Activated CD4-positive, alpha-beta T cell treated with anti-CD3 and anti-CD28 coated beads for 36 hours (primary cell): ENCODE results near the gene CUL7. TPM values are rescaled to one million over a fixed set of nuclear protein-coding genes. Genes with fewer than 3 reads are reported as not detected.
A peak's percentile ranks its signal among the peaks of the same experiment; 100 is the strongest.
"Not testable (repeated sequence)": the region's sequence is repeated elsewhere in the genome, so short reads cannot be mapped to it uniquely, and the experiment has no call there.

Experiments used
- ATAC-seq: fragments of 200-7000 bp; cut with Tn5 transposase; one replicate; pipeline ENCODE4 v1.10.0; 2021; ENCODE audit warnings: mild to moderate bottlenecking, moderate library complexity
- CTCF ChIA-PET: fragments of 350-600 bp; sonication (Branson Sonifier 250); formaldehyde crosslinking; loops from one replicate; lab custom pipeline; 2021; ENCODE audit warnings: antibody characterized with exemption; lab: Charles Lee
- POLR2A ChIA-PET: fragments of 350-600 bp; sonication (Branson Sonifier 250); formaldehyde crosslinking; loops from one replicate; lab custom pipeline; 2021; ENCODE audit warnings: antibody characterized with exemption, inconsistent platforms; lab: Charles Lee
- DNase-seq: peaks from one replicate; pipeline ENCODE4 v3.0.0-alpha.2; 2020
- H3K27ac Mint-ChIP-seq: one replicate; pipeline ENCODE4 v1.8.0; 2021; ENCODE audit warnings: mixed read lengths
- H3K27me3 Mint-ChIP-seq: one replicate; pipeline ENCODE4 v1.8.0; 2021; ENCODE audit warnings: mixed read lengths
- H3K36me3 Mint-ChIP-seq: one replicate; pipeline ENCODE4 v1.8.0; 2021; ENCODE audit warnings: low read depth, mixed read lengths
- H3K4me1 Mint-ChIP-seq: one replicate; pipeline ENCODE4 v1.8.0; 2021; ENCODE audit warnings: mixed read lengths
- H3K4me3 Mint-ChIP-seq: one replicate; pipeline ENCODE4 v1.8.0; 2021; ENCODE audit warnings: mild to moderate bottlenecking, moderate library complexity, mixed read lengths
- H3K9me3 Mint-ChIP-seq: one replicate; pipeline ENCODE4 v1.8.0; 2021; ENCODE audit warnings: low read depth, mixed read lengths
- intact Hi-C, 2 experiments: fragments of 100-400 bp; cut with DNase I in 1 of 2; cut with micrococcal nuclease in 1 of 2; formaldehyde crosslinking; loops; one replicate each; pipeline versions ENCODE4 v1.14.2 to v1.15.1; 2022 to 2024; cut with DNase I, micrococcal nuclease
- total RNA-seq, 2 experiments: library from RNA; stranded (reverse); gene quantifications; one replicate each; pipeline ENCODE4 v1.2.3, GENCODE V29; 2021

CUL7 gene
- total RNA-seq, 2 experiments from 2014 or later: 16.3 to 18.0 TPM

DNA sequence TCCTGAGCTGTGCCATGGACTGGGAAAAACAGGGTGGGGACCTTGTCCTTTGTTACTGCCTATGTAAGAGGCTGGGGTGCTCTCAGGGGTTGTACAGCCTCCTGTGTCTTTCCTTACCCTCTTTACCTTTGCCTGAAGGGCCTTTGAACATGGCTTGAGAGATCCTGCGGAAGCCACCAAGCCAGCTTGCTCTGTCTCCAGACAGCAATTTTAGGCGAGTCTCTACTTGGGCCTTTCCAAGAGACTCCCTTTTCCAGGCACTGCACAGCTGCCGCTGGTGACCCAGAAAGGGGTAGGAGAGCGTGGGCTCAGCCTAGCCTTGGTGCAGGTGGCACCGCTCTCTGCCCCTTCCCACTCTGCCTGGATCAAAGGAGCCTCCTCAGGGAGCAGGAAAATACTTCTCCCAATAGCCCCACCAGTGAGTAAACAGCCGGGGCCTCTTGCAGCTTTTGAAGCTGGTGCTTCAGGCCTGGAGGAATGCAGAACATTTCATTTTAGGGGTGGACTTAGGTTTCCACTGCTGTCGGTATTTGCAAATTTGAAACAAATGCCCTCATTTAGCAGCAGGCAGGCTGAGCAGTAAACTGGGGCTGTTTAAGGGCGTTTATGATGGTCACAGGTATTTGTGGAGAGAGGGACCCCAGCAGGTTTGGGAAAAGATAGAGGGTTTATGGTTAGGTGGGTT is 36.4 kb upstream of the CUL7 start:
- no peaks in the 10 kb centered on the region for H3K9me3 Mint-ChIP-seq
- intact Hi-C loops: no loop called here
- ATAC-seq: no peak
- DNase-seq: no peak
- peaks cover 20% of the 10 kb centered on the region for H3K4me1 Mint-ChIP-seq
- H3K36me3 Mint-ChIP-seq: no peaks in the 10 kb centered on the region
- H3K4me3 Mint-ChIP-seq: no peak overlapping the region
- ChIA-PET POLR2A (no interaction called here), CTCF (interaction anchor here (0.9 to 1.0 kb wide), 2 partner anchors 20 to 54 kb away, joined by 3 read pairs; no protein-coding TSS in a partner anchor)
- no peaks in the 10 kb centered on the region for H3K27me3 Mint-ChIP-seq
- no peak overlapping the region for H3K27ac Mint-ChIP-seq

DNA sequence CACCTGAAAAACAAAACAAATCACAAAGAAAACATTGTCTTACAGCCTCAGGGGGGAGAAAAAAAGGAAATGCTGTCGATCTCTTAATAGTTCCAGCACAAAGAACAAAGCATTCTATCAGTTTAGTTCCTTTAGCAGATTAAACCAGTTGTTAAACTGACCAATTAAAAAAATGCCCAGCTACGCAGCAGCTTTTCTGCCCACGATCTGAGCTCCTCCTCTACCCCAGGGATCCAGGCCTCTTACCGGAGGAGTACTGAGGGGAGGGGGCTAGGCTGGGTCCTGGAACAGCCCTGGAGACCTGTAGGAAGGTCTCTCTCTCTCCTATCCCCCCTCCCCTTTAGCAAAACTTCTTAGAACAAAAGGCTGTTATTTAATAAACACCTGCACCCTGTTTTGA is 35.8 kb upstream of the CUL7 start:
- no peaks in the 10 kb centered on the region for H3K9me3 Mint-ChIP-seq
- no peak overlapping the region for H3K4me3 Mint-ChIP-seq
- H3K27ac Mint-ChIP-seq: no peak overlapping the region
- H3K27me3 Mint-ChIP-seq: no peaks in the 10 kb centered on the region
- ATAC-seq: no peak
- ChIA-PET CTCF (interaction anchor here (0.9 to 1.0 kb wide), 2 partner anchors 19 to 54 kb away, joined by 3 read pairs; no protein-coding TSS in a partner anchor), POLR2A (no interaction called here)
- DNase-seq: no peak
- H3K36me3 Mint-ChIP-seq: no peaks in the 10 kb centered on the region
- H3K4me1 Mint-ChIP-seq: peaks cover 20% of the 10 kb centered on the region
- intact Hi-C loops: no loop called here

DNA sequence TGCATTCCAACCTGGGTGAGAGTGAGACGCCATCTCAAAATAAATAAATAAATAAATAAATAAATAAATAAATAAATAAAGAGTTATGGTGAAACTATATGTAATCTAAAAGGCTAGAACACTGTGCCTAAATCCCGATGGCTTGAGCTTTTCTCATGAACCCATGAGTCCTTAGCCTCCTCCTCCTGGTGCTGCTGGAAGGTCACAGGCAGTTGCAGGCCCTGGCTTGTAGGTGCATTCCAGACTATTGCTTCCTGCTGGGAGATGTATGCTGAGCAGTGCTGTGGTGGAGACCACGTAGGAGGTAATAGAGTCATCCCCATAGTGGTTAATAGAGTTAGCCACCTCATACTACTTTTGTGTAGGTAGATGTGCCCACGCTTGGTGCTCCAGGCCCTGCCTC is 35.0 kb upstream of the CUL7 start:
- no peak for ATAC-seq

DNA sequence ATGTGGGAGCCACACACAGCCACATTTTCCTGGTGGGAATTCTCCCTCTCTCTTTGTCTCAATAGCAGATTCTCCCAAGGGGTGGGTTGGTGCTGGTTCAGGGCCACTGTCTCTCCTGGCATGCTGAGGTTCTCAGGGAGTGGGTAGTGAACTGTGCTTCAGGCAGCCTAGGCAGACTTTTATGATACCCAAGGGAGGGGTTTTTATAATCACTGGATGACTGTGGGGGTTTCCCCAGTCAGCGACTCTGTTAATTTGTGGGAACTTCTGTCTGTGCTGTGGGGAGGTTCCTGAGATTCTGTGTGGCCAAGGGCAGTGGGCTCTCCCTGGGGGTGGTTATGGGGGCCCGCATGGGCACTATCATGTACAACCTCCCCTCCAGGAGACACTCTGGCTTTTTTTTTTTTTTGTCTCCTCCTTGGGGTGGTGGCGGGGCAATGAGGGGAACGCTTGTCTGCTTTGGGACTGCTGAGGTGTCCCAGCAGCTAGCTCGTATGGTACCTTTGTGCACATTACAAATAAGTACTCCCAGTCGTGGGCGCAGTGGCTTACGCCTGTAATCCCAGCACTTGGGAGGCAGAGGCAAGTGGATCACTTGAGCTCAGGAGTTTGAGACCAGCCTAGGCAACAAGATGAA is 32.5 kb upstream of the CUL7 start:
- Mint-ChIP-seq H3K9me3 (no peaks in the 10 kb centered on the region), H3K36me3 (no peaks in the 10 kb centered on the region), H3K27ac (no peak overlapping the region), H3K27me3 (no peaks in the 10 kb centered on the region), H3K4me1 (peaks cover 8% of the 10 kb centered on the region), H3K4me3 (no peak overlapping the region)
- ChIA-PET POLR2A (interaction anchor here (0.7 kb wide), 1 partner anchor 396 kb away, joined by 7 read pairs; no protein-coding TSS in a partner anchor), CTCF (interaction anchor here (1.0 kb wide), 1 partner anchor 58 kb away, joined by 3 read pairs; no protein-coding TSS in a partner anchor)
- ATAC-seq: peak; percentile 98
- intact Hi-C loops: no loop called here
- DNase-seq: peak; percentile 50

More for the DNA sequence above, 35.0 kb upstream of the CUL7 start:
- Mint-ChIP-seq H3K4me1 (peaks cover 16% of the 10 kb centered on the region), H3K27ac (no peak overlapping the region), H3K27me3 (no peaks in the 10 kb centered on the region), H3K36me3 (no peaks in the 10 kb centered on the region), H3K4me3 (no peak overlapping the region), H3K9me3 (no peaks in the 10 kb centered on the region)
- ChIA-PET CTCF (interaction anchor here (0.7 kb wide), 1 partner anchor 14 kb away, joined by 3 read pairs; no protein-coding TSS in a partner anchor), POLR2A (no interaction called here)
- no peak for DNase-seq
- intact Hi-C loops: no loop called here

DNA sequence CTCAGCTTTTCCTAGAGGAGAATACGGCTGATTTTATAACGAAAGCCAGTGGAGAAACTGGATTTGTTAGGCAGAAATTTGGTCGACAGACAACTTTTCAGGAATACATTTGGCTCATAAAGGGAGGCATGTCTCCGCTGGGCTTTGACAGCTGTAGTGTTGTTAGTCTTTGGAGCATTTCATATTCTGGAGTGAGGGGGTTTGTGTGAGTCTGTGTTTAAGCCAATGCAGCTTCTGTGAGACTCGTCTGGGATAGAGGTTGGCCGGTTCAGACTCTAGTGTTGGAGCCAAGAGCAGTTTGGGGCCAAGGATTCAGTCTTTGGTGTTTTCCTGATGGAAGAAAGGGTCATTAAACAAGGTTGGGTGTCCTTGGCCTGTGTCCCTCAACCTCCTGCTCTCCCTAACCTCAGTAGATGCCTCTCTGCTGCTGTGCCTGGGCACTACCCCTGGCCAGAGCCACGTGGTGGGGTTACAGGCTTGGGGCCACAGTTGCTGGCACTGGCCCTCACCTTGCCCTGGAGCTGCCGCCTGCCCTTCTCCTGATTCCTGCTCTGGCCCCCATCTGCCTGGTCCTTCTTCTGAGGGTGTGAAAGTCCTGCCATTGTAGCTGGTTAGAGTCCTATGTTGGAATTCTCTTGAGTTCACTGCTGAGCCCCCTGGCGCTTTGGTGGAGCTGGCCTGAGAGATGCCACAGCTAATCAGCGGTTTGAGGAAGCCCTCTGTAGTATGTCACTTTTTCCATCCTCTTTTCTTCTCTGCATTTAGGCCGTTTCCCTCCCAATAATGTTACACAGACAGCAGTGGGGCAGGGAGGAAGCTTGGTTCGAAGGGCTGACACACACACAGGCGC is 29.4 kb upstream of the CUL7 start:
- H3K4me3 Mint-ChIP-seq: no peak overlapping the region
- peaks cover 8% of the 10 kb centered on the region for H3K4me1 Mint-ChIP-seq
- peaks cover 5% of the 10 kb centered on the region for H3K27me3 Mint-ChIP-seq
- ATAC-seq (no peak), DNase-seq (no peak)
- intact Hi-C loops: no loop called here
- CTCF ChIA-PET: interaction anchor here (1.4 kb wide), 1 partner anchor 61 kb away, joined by 4 read pairs; no protein-coding TSS in a partner anchor
- no peaks in the 10 kb centered on the region for H3K9me3 Mint-ChIP-seq
- POLR2A ChIA-PET: interaction anchor here (0.6 kb wide), 1 partner anchor 75 kb away, joined by 3 read pairs; no protein-coding TSS in a partner anchor
- H3K36me3 Mint-ChIP-seq: no peaks in the 10 kb centered on the region
- no peak overlapping the region for H3K27ac Mint-ChIP-seq

DNA sequence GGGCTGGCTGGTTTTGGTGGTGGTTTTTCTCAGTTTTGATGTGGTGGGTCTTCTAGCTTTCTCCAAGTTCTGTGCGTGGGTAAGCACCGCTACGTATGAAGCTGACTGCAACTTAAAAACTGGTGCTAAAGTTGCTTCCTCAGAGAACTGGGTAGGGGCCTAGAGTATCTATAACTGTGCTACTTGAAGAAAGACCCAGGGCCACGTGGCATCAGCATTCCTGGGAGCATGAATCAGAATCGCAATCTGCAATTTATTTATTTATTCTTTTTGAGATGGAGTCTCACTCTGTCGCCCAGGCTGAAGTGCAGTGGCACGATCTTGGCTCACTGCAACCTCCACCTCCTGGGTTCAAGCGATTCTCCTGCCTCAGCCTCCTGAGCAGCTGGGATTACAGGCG is 28.3 kb upstream of the CUL7 start:
- POLR2A ChIA-PET, ATAC-seq, intact Hi-C loops, H3K27ac Mint-ChIP-seq, H3K27me3 Mint-ChIP-seq, H3K36me3 Mint-ChIP-seq, DNase-seq, H3K4me3 Mint-ChIP-seq, H3K9me3 Mint-ChIP-seq: not testable (repeated sequence)
- H3K4me1 Mint-ChIP-seq: peaks cover 12% of the 10 kb centered on the region
- CTCF ChIA-PET: interaction anchor here (1.4 kb wide), 1 partner anchor 62 kb away, joined by 4 read pairs; no protein-coding TSS in a partner anchor

DNA sequence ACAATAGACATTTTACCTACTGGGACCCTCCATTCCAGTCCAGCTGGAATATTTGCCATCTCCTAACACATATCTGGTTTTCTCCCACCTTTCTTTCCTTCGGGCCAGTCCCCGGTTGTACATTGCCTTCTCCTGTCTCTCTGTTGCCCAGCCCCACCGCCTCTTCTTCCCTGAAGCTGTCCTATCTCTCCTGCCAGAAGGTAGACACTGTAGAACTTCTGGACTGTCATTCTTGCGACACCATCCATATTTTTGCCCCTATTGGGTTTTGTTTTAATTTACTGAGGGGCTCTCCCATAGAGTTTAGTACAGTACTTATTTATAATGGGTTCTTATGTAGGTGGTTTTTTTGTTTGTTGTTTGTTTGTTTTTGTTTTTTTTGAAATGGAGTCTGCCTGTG is 27.4 kb upstream of the CUL7 start:
- Mint-ChIP-seq H3K4me1 (peaks cover 7% of the 10 kb centered on the region), H3K9me3 (no peaks in the 10 kb centered on the region), H3K27me3 (peaks cover 9% of the 10 kb centered on the region), H3K4me3 (no peak overlapping the region), H3K36me3 (no peaks in the 10 kb centered on the region), H3K27ac (no peak overlapping the region)
- DNase-seq (no peak), ATAC-seq (no peak)
- intact Hi-C loops: no loop called here
- CTCF ChIA-PET: no interaction called here
- POLR2A ChIA-PET: no interaction called here

DNA sequence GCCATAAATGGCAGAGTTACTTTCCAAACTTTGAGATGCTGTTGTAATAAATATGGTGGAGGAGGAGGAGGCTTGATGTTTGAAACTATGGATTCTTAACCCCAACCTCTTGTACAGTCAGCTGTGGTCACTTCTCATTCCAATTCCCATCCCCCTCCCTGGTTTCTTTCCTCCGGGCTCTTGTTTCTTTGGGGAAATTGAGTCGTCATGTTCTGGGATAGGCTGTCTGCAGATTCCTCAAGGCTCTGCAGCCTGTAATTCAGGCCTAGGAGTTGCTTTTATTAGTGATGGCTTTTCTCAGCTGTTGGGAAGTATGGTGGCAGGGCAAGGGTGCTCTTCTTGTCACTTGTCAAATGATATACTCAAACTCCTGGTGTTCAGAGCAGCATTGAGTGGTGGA is 25.0 kb upstream of the CUL7 start:
- Mint-ChIP-seq H3K9me3 (no peaks in the 10 kb centered on the region), H3K27ac (no peak overlapping the region), H3K4me3 (no peak overlapping the region), H3K27me3 (peaks cover 9% of the 10 kb centered on the region), H3K4me1 (peaks cover 7% of the 10 kb centered on the region), H3K36me3 (peaks cover 2% of the 10 kb centered on the region)
- no peak for DNase-seq
- ChIA-PET POLR2A (no interaction called here), CTCF (no interaction called here)
- ATAC-seq: no peak
- intact Hi-C loops: no loop called here

DNA sequence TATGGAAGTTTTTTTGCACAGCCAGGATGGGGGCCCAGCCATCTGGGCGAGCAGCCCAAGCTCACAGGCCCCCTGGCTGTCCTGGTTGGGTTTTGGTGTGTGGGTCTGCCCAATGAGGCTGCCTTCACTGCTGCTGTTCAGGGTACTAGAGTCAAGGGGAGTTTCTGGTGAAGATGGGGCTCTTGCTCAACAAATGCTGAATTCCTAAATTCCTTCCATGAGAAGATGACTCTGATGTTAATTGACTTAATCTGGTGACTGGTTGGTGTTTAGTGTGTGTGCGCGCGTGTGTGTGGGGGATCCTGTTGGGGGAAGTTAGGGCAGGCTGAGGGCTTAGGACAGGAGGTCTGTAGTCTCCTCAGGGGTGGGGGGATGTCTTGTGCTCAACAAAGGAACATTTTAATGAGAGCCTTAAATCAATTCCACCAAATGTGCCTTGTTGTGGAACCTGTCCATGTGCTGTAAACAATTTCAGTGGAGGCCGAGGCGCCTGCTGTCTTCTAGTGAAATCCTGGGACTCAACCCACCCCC is 24.4 kb upstream of the CUL7 start:
- no peak overlapping the region for H3K27ac Mint-ChIP-seq
- no peaks in the 10 kb centered on the region for H3K9me3 Mint-ChIP-seq
- ChIA-PET POLR2A (no interaction called here), CTCF (interaction anchor here (2.2 kb wide), 1 partner anchor 66 kb away, joined by 10 read pairs; no protein-coding TSS in a partner anchor)
- ATAC-seq: no peak
- peaks cover 7% of the 10 kb centered on the region for H3K4me1 Mint-ChIP-seq
- intact Hi-C loops: no loop called here
- H3K36me3 Mint-ChIP-seq: peaks cover 2% of the 10 kb centered on the region
- no peak for DNase-seq
- peaks cover 9% of the 10 kb centered on the region for H3K27me3 Mint-ChIP-seq
- H3K4me3 Mint-ChIP-seq: no peak overlapping the region

DNA sequence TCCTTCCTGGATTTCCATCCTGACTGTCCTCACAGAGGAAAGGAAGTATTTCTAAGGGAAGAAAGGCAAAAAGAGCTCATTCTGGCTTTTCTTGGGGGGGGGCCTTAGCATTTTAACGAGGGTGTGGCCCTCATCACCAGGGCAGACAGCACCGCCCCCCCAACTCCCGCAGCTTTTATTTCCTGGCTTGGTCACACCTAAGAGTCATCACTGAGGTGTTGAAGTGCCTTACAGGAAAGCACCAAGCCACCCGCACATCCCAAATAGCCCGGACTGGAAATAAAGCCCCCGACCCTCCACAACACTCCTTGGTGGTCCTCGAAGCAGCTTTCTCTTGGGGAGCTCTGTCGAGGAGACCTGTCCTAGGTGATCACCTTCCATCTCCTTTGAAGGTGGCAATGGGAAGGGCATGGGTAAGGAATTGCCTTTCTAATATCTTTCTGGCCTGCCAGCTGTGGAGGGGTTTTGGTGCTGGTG is 23.7 kb upstream of the CUL7 start:
- peak overlapping the region; percentile 65 for H3K4me3 Mint-ChIP-seq
- no peak overlapping the region for H3K27ac Mint-ChIP-seq
- DNase-seq: peak; percentile 27
- H3K9me3 Mint-ChIP-seq: no peaks in the 10 kb centered on the region
- intact Hi-C loops: no loop called here
- peaks cover 7% of the 10 kb centered on the region for H3K4me1 Mint-ChIP-seq
- H3K36me3 Mint-ChIP-seq: peaks cover 2% of the 10 kb centered on the region
- POLR2A ChIA-PET: no interaction called here
- no peak for ATAC-seq
- CTCF ChIA-PET: interaction anchor here (2.2 kb wide), 1 partner anchor 67 kb away, joined by 10 read pairs; no protein-coding TSS in a partner anchor
- H3K27me3 Mint-ChIP-seq: peaks cover 9% of the 10 kb centered on the region
